HTR-8/SVneo (cell line): ENCODE measurements around the gene ZNF521.

Experiments used
- DNase-seq: peaks from one replicate; pipeline ENCODE4 v3.0.0; 2011; ENCODE audit warnings: low spot score, mixed read lengths; ENCODE audit not compliant: insufficient read length
- FAIRE-seq: peaks from 2 replicates; lab custom pipeline; 2011; peaks lifted over from hg19 to GRCh38; lab: Jason Lieb, UNC

The ZNF521 gene

DNA sequence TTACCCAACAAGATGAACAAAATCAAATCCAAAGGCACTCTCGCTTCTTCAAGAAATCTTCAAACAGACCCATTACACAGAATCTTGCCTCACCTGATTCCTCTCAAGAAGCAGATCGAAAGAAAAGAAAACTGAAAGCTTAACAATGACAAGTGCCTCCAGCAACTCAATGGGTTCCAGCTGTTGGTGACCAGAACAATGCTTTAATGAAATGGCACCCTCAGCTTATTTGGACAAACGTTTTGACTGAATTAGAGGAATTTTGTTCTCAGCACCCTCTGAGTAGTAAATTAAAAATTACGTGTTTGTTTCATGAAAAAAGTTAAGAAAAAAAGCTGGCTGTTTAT is 211.0 kb downstream of the ZNF521 start:
- DNase-seq (no peak), FAIRE-seq (no peak)

DNA sequence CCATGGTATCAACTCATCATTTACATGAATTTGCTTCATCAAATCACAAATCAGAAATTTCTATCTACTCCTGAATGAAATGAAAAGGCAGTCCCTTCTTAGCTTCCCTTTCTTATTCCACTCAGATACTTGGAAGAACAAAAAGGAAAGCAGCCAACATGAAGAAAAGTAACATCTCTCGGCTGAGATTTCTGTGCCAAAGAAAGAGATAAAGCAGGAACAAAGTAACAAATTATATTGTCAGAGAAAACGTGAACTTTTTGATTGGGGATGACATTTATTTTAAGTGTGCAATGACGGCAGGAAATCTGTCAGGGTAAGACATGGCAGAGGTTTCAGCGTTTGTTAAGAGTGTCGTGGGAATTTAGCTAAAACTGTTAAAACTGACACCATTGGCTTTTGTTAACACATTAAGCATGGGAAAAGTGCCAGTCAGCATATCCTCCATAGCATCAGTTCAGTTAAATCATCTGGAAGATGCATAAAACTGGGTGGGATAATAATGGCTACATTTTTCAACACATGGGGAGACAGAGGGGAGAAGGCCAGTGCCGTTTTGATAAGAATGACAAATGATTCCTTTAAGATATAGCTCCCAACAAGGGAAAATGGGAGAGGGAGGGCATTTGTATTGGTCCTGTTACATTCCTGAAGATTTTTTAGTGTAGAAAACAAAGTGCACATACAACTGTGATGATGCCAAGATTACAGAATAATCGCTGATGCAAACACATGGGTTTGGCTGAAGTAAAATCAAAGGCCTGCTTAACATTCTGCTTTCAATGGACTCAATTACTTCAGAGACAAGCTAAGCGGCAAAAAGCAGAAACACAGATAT is 211.6 kb downstream of the ZNF521 start:
- FAIRE-seq (no peak), DNase-seq (no peak)

DNA sequence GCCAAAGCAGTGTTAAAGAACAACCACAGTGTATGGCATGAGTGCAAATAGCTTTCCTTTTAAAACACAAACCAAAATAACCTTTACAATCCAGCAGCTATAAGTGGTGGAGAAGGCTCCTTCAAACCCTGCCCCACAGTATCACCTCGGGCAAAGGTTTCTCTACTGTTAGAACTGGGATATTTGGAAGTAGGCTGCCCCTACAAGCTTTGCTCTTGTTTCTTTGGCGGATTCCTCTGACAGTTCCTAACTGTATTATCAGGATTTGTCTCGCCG is 214.8 kb downstream of the ZNF521 start:
- no peak for DNase-seq
- FAIRE-seq = no peak

DNA sequence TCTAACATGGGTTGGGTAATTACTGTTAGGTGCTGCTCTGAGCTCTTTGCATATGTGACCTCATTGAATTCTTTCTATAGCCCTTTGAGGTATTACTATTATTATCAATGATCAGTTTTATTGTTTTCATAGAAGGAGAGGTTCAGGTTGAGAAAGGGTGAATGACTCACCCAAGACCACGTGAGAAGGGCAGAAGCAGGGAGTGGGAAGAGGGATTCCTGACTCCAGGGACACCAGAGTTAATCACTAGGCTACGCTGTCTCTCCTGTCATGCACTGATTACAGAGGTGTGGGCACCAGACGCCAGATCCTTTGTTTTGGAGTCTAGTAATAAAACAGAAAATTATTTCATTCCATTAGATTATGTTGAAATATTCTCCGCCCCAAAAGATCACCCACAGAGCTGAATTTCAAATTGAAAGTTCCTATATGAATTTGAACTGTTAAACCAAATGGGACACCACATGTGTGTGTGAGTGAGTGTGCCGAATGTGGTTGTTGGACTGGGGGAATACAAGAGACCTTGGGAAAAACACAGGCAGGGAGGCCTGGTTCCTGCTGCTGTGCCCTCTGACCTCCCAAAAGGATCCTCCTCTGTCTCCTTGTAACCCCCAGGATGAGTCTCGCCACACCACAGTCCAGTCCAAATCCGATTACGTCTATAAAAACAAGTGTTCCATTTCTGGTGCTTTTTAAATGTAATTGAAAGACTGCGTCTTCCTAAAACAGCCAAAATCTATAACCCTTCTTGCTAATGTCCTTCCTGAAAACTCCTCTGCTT is 215.4 kb downstream of the ZNF521 start:
- no peak for DNase-seq
- no peak for FAIRE-seq

DNA sequence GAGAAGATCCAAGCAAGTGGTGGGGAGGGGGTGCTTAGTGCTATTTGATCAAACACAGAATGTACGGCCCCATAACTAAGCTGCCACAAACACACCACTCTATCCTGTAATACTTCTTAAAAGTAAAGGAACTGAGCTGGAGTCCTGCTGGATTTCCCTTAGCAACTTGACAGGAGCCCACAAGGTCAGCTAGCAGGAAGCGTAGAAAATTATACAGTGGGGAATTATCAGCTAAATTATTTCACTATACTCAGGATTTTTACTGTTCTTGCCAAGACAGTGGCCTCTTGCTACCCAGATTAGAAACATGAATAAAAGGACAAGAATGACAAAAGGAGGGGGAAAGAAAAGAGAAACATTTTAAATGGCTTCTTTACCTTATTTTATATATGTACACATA is 217.1 kb downstream of the ZNF521 start:
- no peak for DNase-seq
- no peak for FAIRE-seq

DNA sequence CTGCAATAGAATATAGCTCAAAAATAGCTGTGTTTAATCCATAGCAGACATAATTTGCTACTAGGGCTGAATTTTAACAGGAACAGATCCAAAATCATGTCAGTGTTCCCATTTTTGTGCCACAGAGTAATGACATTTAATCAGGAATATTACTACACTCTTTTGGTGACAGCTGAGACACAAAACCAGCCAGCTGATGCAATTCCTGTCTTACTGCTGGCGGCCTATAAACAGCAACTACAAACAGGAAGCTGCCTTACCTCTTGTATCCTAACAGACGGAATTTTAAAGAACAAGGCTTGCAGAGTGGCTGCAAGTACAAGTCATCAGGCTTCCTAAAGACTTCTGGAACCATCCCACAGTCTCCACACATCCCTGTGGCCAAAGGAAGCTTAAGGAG is 218.1 kb downstream of the ZNF521 start:
- FAIRE-seq (no peak), DNase-seq (no peak)

DNA sequence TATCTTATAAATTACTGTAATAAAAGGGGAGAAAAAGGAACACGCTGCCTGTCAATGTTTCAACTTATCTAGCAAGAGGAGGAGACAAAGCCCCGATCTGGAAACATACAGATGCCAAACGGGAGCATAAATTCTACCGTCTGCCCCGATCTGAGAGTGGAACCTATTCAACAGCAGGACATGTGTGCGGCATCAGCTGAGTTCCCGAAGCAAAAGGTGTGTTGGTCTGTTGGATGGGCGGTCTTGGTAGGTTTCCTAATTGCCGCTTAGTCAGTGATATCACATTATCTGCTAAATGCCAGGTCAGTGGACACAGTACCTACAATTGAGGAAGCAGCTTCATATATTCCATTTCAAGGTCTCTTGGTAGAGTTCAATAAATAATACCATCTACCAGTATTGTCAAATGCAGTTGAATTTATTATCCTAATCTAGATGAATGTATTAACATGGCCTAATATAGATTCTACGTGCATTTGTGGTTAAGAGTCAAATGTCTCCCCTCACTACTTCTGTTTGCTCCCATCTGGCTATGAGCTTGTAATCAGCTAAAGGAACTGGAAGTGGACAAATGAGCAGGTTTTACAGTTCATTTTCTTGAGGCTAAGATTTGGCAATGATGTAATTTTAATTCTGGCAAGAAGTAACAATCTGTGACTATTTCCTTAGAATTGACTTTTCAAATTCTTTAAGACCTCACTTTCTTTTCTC is 219.0 kb downstream of the ZNF521 start:
- FAIRE-seq = no peak
- no peak for DNase-seq

DNA sequence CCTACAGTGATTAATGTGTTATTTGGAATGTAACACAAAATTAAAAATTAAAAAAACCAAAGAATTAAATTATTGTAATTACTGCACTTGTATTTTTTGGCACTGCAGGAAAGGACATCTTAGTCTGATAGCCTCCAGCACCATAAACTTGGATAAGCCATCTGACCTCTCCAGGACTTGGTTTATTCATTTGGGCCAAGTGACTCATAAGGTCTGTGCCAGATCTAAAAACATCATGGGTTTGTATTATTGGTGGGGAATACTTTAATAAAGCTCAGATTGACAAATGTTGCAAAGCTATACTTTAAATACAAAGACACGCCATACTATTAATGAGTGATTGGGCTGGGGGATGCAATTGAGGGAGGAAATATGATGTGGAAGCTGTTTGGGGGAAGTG is 225.2 kb downstream of the ZNF521 start:
- DNase-seq = no peak

DNA sequence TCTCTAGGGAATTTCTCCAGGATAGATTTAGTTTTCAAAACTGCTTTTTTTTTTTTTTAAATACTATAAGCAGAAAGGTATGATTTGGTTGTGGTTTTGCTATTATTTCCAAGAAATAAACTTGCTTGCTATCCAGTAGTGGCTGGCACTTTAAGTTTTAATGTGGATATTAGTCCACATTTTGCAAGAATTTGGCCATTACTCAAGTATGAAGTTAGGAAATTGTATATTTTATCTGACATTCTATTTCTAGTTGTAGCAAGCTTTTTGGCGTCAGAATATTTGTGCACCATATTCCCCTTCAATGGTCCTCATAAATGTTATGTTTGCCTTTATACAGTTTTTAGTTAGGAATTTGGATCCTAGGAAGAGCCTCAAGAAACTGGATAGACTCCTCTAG is 226.3 kb downstream of the ZNF521 start:
- FAIRE-seq (no peak), DNase-seq (no peak)

More for the DNA sequence above, 225.2 kb downstream of the ZNF521 start:
- FAIRE-seq = no peak

DNA sequence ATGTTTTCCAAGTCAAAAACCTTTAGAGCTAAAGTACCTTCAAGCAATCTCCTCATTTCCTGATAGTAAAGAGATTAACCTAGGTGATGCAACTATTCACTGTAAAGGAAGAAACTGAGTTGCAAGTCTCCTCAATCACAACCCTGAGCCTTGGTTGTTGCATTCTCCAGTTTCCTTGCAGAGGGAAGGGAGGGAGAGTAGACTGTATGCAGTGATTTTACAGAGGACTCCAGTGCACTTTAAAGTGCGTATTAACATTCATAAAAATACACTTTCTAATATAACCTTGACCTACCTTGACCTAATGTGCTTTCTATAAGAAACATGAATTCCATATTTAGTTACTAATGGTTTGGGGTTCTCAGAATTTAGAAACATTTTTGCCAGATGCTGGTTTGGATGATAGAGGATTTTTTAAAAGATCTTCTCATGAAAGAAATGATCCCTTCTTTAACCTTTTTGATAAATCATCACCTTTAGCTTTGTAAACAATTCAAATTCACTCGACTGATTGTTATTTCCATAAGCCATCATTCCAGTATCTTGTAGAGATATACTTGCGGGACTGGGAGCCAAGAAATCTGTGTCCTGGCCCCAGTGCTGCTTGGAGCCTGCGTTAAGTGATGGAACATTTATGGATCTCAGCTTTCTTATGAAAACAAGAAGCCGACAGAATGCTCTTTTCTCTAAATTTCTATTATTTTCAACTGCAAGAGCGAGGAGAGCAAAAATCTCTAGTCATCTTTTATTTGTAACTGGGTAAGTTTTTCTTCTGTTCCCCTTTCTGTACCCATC is 228.3 kb downstream of the ZNF521 start:
- no peak for DNase-seq
- FAIRE-seq = no peak

DNA sequence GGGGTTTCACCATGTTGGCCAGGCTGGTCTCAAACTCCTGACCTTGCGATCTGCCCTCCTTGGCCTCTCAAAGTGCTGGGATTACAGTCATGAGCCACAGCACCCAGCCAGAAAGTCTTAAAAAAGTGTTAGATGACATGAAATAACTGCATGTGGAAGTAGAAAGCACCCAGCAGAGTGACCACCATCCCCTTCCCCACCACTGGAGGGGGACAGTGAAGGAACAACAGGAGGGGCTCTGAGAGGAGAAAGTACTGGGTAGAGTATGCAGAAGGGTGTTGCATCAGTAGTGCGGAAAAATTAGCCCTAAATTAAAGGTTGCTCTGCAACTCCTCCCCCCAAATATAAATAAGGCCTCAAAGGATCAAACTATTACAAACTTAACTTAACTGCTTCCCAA is 230.5 kb downstream of the ZNF521 start:
- no peak for DNase-seq
- FAIRE-seq = no peak

DNA sequence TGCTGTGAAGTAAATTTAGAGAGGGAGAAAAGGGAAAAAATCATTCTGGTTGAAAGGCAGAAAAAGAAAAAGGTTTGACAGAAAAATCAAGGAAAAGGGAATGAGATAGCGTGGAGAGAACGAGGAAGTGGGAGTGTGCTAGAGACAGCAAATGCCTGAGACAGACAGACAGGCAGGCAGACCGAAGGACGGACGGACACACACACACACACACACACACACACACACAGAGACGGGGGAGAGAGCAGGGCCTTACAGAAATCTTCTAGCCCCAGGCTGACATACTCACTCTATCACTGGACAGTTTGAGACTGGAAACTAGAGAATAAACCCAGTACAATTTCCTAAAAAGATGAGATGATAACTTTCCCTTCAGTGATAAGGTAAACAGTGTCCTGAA is 238.4 kb downstream of the ZNF521 start:
- no peak for FAIRE-seq
- no peak for DNase-seq

DNA sequence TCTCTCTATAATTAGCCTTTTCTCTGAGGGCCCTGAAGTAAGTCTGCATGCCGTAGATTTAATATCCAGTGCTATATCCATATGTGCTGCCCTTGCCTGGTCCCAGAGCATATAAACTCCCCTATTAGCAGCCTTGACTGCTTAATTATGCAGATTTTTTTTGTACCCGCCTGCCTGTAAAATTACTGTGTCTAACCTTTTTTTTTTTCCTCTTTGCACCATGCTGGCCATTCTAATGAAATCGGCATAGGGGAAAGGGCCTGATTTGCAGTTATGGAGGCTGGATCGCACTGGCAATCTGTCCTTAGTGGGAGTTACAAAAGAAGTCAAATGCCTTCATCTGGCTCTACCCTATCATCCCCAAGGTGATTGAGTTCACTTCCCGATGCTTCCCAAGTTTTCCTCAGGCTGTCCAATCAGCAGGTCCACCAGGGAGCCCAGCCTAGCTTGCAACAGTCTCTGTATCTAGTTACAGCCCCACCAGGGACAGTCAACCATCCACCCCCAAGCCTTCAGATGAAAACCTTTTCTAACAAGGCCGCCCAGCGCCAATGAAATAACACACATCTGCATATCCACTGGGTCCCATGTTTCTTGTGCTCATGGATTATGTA is 239.0 kb downstream of the ZNF521 start:
- FAIRE-seq (no peak), DNase-seq (no peak)

DNA sequence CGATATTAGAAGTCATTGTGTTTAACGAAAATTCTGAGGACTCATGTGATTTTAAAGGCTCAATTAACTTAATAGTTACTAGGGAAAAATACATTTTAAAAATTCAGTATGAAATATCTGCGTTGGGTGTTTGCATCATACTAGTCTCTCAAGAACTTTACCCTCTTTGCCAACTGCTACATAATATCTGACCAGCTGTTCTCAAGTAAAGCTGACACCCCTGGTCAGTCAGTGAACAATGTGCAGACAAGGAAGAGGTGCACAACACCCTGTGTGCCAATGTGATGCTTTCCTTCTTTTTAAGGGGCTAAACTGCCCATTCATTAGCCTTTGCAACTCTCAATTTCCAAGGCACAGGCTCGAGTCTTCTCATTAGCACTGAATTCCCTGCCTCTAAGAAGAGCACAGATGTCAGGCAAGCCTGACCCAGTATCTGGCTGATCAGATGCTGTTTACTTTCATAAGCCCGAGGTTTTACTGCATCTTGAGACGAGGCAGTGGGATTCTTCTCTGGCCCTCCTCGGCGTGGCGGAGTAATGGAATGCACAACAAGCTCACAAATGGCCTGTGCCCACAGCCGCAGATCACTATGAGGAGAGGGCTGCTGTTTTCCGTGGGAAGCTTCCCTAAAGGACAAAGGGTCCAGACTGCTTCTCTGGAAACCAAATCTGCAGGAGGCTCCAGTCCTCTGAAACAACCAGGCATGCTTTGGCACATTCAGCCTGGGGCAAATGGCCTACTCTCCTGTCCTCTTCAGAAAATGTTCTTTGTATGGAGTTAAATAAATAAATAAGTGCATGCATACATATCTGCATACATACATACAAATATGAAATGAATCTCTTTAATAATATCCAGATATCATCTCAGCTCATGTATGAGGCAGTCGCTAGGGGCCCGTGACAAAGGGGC is 240.3 kb downstream of the ZNF521 start:
- DNase-seq (no peak), FAIRE-seq (no peak)

DNA sequence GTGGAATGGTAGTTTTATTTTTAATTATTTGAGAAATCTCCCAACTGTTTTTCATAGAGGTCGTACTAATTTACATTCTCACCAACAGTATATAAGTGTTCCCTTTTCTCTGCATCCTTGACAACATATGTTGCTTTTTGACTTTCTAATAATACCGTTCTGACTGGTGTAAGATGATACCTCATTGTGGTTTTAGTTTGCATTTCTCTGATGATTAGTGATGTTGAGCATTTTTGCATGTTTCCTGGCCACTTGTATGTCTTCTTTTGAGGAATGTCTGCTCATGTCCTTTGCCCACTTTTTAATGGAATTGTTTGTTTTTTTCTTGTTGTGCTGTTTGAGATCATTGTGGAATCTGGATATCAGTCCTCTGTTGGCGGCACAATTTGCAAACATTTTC is 242.5 kb downstream of the ZNF521 start:
- no peak for DNase-seq

DNA sequence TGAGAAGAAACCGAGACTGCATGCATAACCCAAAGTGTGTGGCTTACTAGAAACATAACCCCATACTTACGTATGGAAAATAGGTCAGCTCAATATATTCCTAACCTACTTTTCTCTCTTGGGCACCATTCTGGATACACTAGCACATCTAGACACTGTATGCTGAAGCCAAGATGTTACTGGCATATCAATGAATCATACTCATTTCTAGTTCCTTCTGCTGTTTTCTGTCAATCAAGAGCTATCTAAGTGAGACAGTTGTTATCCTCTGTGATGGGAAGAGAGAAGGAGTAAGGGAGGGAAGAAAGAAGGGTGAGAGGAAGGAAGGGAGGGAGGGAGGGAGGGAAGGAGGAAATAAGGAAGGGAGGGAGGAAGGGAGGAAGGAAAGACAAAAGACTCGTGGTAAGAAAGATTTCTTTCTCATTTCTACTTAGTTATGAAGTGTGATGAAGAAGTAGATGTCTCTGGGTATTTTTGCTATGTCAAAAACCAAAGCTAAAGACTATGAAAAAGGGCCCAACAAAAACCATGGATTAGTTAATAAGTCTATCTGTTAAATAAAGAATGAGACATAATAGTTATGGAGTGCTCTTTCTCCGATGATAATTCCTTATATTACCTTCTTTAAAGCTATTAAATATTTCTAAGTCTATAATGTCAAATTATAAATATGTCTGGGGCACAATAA is 248.4 kb downstream of the ZNF521 start:
- DNase-seq (no peak), FAIRE-seq (no peak)

More for the DNA sequence above, 242.5 kb downstream of the ZNF521 start:
- no peak for FAIRE-seq

DNA sequence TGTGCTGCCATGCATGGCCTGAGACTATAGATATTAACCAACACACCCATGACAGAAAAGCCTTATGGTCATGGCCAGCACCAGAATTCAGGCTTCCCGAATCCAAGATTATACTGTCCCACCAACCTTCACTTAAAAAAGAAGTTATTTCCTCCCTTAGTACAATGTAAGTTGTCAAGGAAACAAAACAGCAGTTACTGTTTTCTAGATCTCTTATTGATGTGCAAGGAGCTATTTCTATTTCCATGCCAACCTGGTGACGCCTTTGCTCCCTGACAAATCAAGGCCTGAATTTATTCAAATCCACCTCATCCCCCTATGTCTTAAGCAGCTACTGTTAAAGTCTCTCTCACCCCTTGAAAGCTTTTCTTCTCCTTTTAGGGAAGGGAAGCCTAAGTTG is 249.3 kb downstream of the ZNF521 start:
- DNase-seq (no peak), FAIRE-seq (no peak)

DNA sequence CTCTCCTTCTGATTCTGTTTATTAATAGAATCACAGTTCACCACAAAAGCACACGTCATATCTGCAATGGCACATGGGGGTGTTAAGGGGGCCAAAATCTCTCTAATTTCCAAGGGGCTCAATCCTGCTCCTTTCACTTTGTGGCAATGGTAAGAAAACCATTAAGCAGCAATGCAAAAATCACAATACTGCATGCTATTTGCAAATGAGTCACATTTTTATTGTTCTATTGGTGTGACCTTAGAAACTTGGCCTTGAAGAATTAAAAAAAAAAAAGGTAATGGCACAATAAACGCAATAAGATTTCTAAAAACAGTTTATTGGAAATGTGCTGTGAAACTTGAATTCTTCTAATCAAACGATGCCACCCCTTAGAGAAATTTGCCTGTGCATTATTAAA is 251.5 kb downstream of the ZNF521 start:
- DNase-seq (no peak), FAIRE-seq (no peak)

DNA sequence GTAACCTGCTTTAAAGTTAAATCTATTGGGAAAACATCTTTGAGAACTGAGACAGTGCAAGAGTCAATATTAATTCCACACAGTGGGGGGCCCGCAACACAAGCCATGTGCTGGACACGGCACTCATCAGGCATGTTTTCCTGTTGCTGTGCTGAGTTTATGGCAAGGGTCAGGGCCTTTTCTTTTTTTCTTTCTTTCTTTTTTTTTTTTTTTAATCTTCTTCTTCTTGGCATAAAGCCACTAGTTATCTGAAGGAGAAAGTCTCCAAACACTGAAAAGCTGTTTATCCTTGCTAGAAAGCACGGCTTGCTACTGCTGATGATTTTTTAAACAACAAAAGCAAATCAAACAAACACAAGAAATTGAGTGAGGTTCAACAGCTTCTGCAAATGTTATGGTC is 252.1 kb downstream of the ZNF521 start:
- no peak for DNase-seq
- no peak for FAIRE-seq
